ENCODE data around the gene CDK5RAP2.

- TF ChIP-seq CTCF (optimal IDR thresholded peaks at IDR 0.05 in 1 of 3, IDR thresholded peaks at IDR 0.05 in 1 of 3, conservative IDR thresholded peaks at IDR 0.05 in 1 of 3; ENCODE audit: extremely low read depth in 1 of 3, insufficient read depth in 2 of 3, low read length in 3 of 3), result no peak
- TF ChIP-seq EZH2 (IDR thresholded peaks at IDR 0.05; ENCODE audit: low read length), result no peak
Measured at GRCh38 chr9:120536094-120536493, 43.9 kb downstream of the CDK5RAP2 start.
